ENCODE results near the gene FADS3.

The FADS3 gene, protein sequence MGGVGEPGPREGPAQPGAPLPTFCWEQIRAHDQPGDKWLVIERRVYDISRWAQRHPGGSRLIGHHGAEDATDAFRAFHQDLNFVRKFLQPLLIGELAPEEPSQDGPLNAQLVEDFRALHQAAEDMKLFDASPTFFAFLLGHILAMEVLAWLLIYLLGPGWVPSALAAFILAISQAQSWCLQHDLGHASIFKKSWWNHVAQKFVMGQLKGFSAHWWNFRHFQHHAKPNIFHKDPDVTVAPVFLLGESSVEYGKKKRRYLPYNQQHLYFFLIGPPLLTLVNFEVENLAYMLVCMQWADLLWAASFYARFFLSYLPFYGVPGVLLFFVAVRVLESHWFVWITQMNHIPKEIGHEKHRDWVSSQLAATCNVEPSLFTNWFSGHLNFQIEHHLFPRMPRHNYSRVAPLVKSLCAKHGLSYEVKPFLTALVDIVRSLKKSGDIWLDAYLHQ

DNA sequence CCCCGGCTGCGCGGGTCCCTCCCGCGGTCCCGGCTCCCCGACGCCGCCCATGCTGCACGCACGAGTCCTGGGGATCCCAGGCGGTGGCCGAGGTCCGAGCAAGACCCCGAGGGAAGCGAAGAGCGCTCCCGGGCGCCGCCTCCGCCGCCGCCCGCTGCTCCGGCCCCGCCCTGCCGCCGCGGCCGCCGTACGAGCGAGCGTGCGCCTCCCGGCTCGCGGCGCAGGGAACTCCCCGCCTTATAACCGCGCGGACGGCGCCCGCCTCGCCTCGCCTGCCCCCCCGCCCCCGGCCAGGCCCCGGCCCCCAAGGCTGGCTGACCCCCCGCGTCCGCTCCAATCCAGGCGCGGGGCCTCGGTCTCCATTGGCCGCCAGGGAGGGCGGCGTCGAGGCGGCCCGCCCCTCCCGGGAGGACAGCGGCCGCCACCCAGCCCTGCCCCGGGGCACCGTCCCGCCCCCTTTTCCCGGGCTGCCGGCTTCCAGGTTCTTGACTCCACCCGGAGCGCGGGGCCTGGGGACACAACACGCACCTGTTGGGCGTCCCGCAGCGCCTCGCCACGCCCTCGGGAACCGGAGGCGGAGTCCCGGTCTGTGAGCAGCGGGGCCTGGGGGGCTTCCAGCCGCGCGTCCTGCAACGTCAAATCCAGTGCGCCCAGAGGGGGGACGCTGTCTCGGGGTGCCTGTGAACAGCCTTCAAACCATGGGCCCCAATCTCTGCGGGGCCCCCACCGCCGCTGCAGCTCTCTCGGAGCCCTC lies at the start of gene FADS3:
FADS3 (minus strand) TSS at position 215 of the 754 bp plus-strand sequence; CDS start at position 51, 164 bp downstream.
- DNase-seq = peak; percentile 86

DNA sequence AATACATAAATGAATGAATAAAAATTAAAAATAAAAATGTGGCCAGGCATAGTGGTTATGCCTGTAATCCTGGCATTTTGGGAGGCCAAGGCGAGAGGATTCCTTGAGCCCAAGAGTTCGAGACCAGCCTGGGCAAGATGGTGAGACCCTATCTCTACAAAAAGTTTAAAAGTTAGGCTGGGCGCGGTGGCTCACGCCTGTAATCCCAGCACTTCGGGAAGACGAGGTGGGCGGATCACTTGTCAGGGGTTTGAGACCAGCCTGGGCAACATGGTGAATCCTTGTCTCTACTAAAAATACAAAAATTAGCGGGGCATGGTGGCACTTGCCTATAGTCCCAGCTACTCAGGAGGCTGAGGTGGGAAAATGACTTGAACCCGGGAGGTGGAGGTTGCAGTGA lies 49.1 kb upstream of the FADS3 start:
- no peak for DNase-seq

DNA sequence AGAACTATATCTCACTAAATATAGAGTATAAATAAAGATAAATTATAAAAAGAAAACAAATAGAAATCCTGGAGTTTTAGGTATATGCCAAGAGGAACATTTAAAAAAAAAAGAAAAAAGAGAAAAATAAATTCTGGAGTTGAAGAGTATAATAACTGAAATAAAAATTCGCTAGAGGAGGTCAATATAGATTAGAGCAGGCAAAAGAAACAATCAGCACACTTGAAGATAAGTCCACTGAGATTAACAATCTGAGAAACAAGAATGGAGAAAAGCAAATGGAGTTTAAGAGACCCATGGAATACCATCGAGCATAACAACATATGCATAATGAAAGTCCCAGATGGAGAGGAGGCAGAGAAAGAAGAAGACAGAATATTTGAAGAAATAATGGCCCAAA lies 44.5 kb upstream of the FADS3 start:
- no peak for DNase-seq

DNA sequence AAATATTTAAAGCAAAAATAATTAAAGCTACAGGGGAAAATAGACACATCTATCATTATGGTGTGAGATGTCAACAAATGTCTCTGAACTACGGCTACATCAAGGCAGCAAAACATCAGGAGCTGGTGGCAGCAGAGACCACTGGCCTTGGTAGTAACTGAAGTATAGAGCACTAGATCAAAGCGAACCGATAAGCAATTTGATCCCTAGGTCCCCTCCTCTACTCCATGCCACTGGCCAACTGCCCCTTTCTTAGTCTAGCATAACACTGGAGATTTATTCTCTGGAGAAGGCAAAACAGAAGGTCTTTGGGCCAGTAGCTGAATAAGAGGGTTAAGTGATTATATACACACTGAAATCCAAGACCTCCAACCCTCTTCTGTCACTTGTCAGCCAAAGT lies 39.6 kb upstream of the FADS3 start:
- no peak for DNase-seq

DNA sequence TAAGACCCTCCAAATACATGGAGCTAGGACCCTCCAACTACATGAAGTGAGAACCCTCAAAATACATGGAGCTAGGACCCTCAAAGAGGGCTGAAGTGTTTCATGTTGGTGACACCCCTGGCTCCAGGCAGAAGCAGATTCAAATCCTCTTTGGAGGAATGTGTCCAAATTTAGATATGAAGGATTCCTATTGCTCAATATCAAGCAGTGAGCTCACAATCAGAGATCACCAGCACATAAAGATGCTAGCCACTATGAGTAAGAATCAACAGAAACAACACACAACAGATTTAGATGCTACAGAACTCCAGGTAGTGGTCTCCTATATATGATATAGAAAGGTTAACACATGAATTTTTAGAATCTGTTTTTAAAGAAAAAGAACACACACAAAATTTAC lies 37.3 kb upstream of the FADS3 start:
- DNase-seq = no peak

DNA sequence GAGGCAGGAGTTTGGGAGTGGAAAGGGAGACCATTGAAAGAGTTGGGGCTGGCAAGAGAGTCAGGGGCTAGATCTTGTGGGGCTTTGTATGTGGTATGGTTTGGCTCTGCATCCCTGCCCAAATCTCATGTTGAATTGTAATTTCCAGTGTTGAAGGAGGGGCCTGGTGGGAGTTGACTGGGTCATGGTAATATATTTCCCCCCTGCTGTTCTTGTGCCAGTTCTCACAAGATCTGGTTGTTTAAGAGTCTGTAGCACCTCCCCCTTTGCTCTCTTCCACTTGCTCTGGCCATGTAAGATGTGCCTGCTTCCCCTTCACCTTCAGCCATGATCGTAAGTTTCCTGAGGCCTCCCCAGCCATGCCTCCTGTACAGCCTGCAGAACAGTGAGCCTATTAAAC lies 36.2 kb upstream of the FADS3 start:
- no peak for DNase-seq

DNA sequence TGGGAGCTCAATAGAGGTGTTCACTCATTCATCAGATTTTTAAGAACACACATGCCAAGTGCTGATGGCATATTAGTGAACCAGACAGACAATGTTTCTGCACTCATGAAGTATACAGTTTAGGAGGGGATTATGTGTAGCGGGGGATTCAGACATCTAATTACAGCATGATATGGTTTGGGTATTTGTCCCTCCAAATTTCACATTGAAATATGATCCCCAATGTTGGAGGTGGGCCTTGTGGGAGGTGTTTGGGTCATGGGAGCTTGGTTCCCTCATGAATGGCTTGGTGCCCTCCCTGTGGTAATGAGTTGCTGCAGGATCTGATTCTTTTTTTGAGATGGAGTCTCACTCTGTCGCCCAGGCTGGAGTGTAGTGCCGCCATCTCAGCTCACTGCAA lies 34.9 kb upstream of the FADS3 start:
- DNase-seq = no peak

DNA sequence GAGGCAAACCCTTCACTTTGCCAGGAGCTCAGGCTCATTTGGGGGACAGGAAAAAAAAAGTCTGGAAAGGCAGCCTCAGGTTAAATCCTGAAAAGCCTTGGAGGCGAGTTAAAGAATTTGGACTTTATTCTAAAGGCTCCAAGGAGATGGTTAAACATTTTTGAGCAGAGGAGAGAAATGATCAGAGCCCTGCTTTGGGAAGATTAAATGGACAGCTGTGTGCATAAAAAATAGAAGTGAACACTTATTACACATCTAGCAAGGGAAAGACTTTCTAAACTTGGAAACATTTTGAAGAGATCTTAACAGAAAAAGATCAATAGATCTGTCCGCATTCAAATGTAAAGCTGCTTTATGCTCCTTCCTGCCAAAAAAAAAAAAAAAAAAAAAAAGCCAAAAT lies 34.4 kb upstream of the FADS3 start:
- no peak for DNase-seq

DNA sequence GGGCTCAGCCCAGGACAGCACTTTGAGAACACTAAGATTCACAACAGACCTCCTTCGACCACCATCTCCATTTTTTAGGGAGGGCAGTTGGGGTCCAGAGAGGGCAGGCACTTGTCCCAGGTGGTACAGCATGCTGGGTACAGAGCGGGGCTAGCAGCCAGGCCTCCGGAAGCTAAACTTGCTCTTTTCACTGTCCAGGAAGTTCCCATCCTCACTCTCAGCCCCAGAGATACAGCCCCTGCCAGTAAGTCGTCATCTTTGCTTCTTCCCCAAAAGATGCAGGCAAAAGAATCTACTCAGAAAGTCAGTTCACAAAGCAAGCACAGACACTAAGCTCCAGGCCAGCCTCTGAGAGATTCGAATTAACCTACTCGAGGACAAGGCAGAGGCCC lies 32.7 kb upstream of the FADS3 start:
- no peak for DNase-seq

DNA sequence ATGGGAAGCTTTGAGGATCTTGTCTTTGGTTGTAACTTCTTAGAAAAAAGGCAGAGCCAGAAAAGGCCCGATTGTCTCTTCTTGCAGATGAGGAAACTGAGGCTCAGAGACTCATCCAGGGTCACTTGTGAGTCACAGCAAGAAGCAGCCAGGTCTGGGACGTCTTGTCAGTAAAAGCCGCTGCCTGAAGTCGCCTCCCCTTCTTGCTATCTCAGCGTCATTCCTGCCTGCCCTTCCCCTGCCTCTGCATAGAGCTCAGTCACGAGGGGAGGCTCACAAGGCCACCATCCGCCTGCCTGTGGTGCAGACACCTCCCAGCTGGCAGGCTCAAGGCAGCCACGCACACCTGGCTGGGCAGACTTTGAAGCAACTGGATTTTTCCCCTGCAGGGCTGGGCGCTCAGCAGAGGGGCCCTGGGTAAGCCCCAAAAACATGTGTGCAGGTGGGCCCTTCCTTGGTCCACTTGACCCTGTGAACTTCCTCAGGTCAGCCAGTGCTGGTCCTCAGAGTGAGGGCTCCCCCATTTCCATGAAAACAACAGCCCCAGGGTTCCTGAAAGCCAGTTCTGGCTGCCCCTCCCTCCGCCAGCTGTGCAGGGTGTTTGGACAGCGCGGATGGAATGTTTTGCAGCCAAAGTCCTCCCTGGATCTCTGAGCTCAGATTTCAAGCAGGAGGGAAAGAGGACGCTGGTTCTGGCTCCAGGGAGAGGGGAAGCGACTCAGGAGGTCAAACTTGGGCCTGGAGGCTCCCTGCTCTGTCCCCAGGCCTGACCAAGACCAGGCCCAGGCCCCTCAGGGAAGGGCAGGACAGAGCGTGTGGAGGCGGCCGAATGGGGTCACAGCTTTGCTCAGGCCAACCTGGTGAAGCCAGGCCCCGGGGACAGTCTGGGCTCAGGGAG lies 32.1 kb upstream of the FADS3 start:
- DNase-seq = peak; percentile 80

DNA sequence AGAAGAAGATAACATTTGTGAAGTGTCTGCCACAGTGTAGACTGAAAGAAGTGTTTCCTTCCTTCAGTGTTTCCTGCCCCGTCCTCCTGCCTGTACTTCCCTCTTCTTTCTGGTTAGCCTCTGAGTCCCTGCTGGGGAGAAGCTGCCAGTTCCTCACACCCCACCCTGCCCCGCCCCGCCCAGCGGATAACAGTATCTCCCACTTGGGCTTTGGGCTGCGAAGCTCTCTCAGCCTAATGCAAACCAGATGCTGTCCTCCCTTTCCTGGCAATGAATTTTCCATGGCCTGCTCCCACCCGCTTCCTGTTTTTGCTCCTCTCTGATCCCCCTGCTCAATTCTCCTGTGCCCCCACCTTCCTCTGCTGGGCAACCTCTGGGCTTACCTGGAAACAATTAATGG lies 31.2 kb upstream of the FADS3 start:
- peak; percentile 90 for DNase-seq

DNA sequence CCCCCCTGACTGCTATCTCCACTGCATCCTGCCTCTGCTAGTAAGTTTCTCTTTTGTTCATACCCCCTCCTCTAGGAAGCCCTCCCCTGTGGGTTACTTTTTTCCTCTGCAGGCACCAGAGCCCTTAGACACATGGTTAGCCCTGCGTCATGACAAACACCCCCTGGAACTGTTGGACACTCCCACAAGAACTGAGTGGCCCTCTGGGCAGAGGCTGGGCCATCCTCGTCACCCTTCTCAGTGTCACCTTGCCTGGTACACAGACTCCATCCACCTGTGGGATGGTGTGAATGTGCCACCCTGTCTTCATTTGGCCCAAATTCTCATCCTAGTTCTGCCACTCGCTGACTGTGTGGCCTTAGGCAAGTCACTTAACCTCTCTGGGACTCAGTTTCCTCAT lies 30.1 kb upstream of the FADS3 start:
- DNase-seq = no peak

DNA sequence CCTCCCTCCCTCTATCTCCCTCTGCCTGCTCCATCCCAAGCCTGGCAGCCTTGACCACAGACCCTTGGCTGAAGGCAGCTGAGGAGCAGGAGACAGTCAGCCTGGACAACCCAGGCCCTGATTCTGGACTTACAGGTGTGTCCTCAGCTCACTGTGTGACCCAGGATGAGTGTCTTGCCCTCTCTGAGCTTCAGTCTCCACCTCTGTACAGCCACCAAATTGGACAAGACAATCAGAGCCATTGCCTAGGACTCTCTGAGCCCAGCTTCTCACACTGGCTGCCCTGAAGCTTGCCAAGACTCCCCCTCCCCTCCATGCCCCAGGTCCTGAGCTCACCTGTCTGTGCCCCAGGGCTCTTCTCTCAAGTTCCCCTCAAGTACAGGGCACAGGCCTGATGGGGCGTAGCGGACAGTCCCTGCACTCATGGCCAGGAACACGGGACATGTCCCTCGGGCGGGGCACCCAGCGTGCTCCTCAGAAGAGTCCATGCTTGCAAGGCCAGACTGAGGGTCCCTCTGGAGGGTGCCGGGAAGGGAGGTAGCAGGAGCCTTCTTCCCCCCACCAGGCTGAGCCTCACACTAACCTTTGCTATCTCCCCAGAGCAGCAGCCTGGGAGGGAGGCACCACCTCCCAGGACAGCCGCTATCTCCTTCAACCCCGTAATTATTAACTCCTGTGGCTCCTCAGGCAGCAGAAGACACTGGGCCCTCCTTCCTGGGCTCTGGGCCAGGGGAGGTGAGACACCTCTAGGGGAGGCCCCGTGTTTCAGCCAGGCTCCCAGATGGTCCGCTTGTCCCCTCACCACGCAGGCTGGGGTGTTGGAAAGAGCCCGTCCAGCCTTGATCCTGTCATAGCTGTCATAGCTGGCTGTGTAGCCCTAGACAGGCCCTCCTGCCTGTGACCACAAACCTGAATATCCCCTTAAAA lies 28.6 kb upstream of the FADS3 start:
- peak; percentile 89 for DNase-seq

DNA sequence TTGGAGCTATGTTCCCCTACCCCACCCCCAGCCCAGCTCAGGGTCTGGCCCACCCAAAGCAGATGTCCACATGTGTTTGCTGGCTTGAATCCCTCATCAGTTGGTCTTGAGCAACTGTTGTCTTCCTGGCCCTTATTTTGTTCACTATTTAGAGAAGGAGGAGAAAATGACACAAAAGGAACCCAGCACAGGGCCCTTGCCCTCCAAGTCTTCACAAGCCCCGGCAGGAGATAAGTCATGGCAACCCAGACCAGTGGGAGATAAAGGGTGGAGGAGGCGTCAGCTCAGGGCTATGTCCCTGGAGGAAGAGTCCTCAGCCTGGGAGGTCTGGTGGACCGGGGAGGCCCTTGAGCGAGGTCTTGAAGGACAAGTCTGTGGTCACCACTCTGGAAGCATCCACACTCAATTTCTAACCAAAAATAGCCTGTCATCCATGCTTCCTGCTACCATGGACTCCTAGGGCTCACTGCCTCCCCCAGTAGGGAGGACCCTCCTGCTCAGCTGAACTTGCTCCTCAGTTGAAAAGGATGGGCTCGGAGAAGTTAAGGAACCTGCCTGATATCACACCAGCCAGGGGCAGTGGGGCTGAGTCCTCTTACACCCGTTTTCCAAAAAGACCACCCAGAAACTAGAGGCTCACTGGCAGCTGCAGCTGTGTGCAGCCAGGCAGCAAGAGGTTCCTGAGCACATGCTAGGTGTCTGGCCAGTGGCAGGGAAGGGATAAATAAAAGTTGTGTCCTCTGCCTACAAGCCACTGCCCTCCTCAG lies 27.8 kb upstream of the FADS3 start:
- peak; percentile 63 for DNase-seq

DNA sequence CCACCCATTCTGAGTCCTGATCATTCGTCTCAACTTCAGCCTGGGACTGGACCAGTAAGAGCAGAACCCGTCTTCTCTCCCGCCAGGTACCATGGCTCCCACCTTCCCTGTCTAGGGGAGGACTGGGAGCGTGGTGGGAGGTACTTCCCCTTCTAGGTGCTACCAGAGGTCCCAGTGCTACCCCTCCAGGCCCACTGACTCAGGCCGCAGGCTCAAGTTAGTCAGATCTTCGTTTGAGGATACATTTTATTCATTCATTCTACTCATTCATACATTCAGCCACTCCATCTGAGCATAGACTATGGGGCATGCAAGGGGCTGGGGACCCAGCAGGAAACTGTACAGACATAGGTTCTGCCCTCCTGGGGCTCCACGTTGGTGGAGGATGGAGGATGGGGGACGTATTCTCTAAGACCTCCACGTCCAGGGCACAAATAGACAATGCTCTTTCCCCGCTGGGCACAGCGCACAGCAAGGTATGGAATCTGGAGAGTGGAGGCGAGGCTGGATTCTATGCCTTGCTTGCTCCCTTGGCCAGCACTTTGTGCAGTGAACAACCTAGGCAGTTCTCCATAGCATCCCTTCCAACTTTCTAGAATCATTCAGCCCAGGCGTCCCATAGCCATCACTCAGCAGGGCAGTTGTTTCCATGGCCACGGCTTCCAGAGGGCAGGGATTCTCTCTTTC lies 27.0 kb upstream of the FADS3 start:
- no peak for DNase-seq

DNA sequence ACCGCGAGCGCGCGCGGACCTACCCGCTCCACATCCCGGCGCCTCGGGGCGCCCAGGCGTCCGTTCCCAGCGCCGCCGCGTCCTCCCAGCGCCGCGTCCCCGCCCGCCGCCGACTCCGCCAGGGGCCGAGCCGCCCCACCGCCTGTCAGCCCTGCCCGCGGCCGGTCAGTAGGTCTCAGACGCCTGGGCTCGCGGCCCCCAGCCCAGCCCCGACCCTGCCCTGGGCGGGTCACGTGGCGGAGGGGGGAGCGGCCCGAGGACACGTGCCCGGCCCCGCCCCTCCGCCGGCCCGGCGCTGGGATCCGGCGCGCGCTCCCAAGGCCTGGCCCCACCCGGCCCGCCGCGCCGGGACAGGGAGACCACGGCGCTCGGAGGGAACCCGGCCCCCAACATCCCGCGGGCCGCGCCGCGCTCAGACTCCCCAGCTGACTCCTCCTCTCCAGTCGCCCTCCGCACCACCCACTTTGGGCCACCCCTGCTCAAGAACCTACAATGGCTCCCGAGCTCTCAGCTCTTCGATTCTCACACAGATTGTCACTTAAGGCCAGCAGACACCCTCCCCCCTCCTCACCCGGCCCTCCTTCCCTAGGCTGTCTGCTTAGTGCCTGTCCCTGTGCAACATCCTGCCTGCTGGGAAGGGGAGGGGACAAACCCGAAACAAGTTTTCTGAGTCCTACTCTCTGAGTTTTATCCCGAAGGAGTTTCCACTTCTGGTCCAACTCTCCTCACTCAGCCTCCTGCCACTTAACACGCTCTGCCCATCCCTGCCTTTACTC lies 26.2 kb upstream of the FADS3 start, which contains the start of gene RAB3IL1:
RAB3IL1 (minus strand) TSS at position 233 of the 776 bp plus-strand sequence; CDS start at position 34, 199 bp downstream.
- peak; percentile 53 for DNase-seq

DNA sequence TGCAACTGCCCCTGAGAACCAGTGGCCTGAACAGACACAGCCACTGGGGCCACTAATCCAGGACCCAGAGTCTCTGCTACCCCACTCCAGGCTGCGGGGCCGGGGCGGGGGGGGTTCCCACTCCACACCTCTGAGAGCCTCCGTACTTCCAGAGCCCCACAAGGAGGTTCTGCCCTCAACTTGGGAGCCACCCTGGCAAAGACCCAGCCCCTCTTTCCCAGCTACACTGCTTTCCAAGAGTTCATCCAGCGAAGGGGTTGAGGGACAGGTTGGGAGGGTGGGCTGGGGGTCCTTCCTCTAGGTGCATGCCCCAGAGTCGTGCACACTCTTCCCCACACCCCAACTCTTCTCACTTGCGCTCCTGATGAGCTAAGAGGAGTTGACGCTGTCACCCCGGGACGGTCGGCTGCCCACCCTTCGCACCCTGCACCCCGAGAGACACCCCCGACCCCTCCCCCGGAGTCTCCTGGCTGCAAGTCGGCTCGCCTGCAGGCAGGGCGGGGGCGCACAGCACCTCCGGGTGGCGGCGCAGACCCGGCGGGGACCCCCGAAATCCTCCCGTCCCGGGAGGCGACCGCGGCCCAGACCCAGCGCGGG lies 25.5 kb upstream of the FADS3 start:
- DNase-seq = no peak

DNA sequence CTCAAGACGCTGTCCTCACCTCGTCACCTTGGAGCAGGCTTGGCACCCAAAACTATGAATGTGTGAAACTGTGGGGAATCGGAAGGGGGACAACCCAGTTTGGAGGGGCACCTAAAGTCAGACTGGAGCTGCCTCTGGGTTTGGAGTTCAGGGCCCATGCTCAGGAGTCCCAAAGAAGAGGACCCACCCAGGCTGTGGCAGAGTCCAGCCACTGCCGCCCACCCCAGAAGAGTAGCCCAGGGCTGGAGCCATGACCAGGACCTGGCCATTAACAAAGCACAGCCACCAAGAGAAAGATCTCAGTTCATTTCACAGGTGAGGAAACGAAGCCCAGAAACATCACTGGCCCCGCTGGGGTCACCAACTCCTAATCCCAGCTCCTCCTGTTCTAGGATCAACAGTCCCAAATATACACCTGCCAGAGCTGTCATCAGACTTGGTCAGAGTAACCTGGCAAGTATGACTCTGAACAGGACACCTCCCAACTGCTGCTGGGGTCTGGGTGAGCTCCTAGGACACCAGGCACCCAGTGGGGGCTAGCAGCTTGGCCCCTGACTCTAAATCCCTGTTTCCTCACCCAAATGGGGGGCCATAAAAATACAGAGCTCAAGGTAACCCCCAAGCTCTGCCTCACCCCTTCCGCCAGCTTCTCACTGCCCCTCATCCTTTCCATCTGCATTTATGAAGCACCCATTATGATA lies 23.3 kb upstream of the FADS3 start:
- DNase-seq = no peak

Measured in hematopoietic multipotent progenitor cell treated with erythropoietin and hydrocortisone succinate and interleukin-3 and kit ligand, for 4 days (in vitro differentiated cells).